HUDEP-2 (cell line): Measurements from ENCODE around the gene SPATS2.

Experiments used
- DNase-seq, 76 experiments: peaks; one replicate each; lab custom pipeline; 2025; ENCODE audit not compliant: unreplicated experiment in 76 of 76; lab: John Stamatoyannopoulos, UW

Gene SPATS2

DNA sequence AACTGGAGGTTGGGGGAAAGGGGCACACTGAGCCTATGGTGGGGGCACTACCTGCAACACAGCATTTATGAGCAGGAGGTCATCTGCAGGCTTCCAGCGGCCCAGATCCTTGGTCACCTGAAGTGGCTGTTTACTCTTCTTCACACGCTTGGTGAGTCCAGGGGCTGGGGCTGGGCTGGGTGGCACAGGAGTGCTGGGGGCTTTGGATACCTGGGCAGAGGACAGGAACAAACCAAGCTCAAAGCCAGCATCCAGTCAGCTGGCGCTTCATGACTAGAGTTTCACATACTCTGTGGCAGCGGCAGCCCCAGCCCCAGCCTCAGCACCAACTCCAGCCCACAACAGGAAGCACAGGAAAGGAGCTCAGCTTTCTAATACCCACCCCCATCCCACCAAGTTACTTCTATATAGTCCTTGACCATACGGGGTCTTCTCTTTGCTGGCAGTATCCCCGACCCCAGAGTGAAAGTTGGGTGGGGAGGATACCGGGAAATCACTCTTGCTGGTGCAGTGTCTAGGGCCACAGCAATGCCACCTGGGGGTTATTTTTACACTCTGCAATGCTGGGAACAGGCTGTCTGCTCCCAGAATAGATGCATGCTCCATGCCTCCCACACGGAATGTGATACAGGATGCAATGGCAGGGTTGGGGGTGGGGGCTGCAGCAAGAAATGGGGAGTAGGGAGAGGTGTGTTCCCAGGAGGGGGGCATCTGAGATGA is 197.6 kb downstream of the SPATS2 start:
- DNase-seq, result no peak

DNA sequence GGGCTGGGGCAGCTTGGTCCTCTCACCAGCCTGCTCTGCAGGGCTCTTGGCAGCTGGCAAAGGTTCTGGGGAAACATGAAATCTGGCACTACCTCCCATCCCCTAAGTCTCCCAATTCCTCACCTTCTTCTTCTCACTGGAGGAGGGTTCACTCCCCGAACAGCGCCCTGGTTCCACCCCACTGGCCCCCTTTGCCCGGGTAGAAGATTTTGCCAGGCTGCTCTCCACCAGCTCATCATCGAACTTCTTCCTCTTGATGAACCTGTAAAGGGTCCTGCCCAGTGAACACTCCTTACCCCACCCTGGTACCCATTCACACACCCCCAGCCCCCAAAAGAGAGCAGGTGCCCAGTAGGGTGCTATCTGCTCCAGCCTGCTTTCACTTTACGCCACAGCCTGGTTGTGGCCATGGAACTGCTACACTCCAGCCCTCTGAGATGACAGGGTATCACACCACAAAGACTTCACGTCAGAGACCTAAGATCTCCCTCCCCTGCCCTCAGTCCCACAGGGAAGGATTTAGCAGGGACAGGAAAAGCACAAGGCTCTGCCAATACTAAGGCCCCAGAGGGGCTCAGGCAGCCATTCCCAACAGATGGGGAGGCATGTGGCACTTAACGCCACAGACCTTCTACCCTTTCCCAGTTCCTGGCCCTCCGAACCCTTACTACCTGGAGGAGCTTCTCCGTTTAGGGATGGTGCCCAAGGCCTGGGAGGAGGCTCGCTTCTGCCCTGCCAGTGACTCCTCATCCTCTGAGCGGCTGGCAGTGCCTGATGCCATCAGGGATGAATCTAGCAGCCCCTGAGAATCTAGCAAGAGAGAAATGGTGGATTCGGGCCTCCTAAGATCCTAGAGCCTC is 198.4 kb downstream of the SPATS2 start:
- no peak for DNase-seq

DNA sequence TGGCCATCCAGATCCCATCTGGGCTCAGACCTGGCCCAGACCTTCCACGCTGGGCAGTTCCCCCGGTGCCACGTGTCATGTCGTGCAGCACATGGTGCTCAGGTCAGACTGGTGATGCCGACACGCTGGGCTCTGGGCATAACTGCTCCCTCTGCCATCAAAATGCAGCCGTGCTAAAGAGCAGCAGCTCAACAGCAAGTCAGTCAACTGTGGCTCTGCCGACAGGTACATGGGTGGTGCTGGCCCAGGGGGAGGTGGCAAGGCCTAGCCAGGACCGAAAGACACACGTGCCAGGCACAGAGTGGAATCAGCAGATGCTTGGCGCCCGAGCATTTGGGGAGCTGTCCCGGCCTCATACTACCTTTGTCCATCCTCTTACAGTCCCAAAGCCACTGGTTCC is 199.1 kb downstream of the SPATS2 start:
- DNase-seq, result no peak

DNA sequence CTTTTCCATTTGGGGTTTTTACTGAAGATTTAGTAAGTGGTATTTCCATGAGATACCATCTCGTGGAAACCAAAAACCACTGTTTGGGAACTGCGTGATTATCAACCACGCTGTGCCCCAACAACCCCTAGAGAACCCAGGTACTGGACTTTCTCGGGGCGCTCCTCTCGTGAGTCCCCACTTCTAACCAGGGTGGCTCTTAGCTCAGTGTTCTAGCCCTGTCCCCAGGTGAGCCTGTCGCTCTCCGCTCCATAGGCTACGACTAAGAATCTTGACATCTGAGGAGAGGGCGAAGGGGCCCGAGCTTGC is 200.0 kb downstream of the SPATS2 start:
- DNase-seq, result no peak

DNA sequence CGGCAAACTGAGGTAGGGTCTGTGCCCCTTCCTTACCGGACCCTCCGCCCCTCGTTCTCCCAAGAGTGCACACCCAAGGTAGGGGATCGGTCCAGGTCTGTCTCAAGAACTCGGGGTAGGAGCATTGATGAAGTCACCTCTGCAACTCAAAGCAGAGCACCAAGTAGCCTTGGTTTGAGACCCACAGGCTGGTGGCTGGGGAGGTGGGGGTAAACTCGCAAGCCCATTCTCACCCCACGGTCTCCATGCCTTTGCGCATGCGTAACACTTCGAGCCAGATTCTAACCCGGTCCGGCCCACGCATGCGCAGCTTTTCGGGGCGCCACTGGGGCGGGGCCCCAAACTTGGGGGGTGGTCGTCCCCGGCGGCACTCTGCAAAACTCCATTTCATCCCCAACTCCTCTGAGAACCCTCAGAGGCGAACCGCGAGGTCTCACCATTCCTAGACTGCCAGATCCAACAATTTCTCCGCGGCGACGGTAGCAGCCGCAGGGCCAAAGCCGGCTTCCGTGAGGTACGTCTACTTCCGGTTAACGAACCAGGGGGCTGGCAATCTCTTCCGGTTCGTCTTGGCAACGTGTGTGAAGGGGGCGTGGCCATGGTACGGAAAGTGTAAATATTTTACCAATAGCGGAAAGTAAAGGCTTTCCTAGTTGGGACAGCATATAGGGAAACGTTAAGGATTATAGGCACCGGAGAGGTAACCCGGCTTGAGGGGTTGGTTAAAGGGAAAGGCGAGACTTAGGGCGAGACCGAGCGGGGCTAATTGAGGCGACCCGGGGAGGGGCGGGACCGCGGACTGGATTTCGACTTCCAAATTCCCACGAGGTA is 200.6 kb downstream of the SPATS2 start, which contains the start of gene MCRS1:
TSS of gene MCRS1 (minus strand) at position 532 of the 831 bp plus-strand sequence. CDS start 1,411 bp downstream, outside the sequence.
- peak in 75 of 76 experiments; percentile 15 to 96 (median 78) for DNase-seq

DNA sequence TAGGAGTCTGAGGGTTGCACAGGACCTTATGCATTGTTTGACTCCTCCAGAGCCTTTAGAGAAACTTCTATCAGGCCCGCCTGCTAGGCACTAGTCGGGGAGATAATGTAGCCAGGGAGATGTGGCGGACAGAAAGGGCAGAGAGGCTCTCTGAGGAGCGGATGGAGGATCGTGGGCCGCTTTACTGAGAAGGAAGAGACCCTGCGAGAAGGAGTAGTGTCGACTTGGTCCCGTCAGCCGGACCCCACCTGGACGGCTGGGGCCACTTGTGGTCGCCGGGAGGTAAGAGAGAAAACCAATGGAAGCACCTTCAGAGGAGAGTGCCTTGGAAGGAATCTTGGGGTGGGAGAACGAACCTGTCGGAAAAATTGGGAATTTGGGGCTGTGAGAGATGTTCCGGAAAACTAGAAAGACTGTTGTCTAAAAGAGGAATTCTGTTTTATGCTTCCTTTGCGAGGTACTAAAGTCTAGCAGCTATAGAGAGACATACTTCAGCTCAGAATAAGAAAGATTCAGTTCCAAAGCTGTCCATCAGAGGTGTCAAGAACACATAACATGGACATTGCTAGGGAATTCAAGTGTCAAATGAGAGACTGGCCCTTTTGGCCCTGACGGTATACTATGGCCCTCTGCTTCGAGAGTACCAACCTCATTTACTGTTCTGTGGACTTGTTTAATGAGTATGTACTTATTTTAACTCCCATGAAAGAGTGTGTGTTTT is 201.3 kb downstream of the SPATS2 start:
- peak in 17 of 76 experiments; percentile 9 to 48 (median 24) for DNase-seq
